Stimulated activated CD4-positive, alpha-beta T cell treated with anti-CD3 and anti-CD28 coated beads, Interleukin-15, amount 100 ng/mL, for 24 hours (primary cell): ENCODE results near the gene SEC61B.

Source experiments
- DNase-seq: peaks from one replicate; pipeline ENCODE4 v3.0.0-alpha.2; 2020

The SEC61B gene

GRCh38 chr9:99221621-99222415 is at the start of gene SEC61B, which contains the start of gene ALG2:
Gene SEC61B, plus strand, starts transcription at chr9:99222282. Its CDS starts 82 bp downstream, at chr9:99222364.
Gene ALG2, minus strand, starts transcription at chr9:99221942. Its CDS starts 48 bp downstream, at chr9:99221894.
- DNase-seq, result peak; percentile 98

GRCh38 chr9:99173570-99174504 is 48.2 kb upstream of the SEC61B start:
- no peak for DNase-seq

- no peak for DNase-seq
Observed at GRCh38 chr9:99176527-99177013, 45.5 kb upstream of the SEC61B start.

- no peak for DNase-seq
Observed at GRCh38 chr9:99177576-99178366, 44.3 kb upstream of the SEC61B start.

- no peak for DNase-seq
Observed at GRCh38 chr9:99178912-99179872, 42.9 kb upstream of the SEC61B start.

- DNase-seq, result no peak
Observed at GRCh38 chr9:99180199-99180598, 41.9 kb upstream of the SEC61B start.

GRCh38 chr9:99180662-99181061 is 41.4 kb upstream of the SEC61B start:
- no peak for DNase-seq

GRCh38 chr9:99181206-99181605 is 40.9 kb upstream of the SEC61B start:
- no peak for DNase-seq

GRCh38 chr9:99181621-99182020 is 40.5 kb upstream of the SEC61B start:
- DNase-seq, result peak; percentile 27

GRCh38 chr9:99182356-99182755 is 39.7 kb upstream of the SEC61B start:
- no peak for DNase-seq

- no peak for DNase-seq
Observed at GRCh38 chr9:99183616-99184015, 38.5 kb upstream of the SEC61B start.

- peak; percentile 5 for DNase-seq
Observed at GRCh38 chr9:99184110-99184474, 38.0 kb upstream of the SEC61B start.

GRCh38 chr9:99184475-99185347 is 37.4 kb upstream of the SEC61B start:
- peak; percentile 83 for DNase-seq

GRCh38 chr9:99185348-99185632 is 36.8 kb upstream of the SEC61B start:
- DNase-seq, result no peak

- no peak for DNase-seq
Observed at GRCh38 chr9:99185934-99186333, 36.1 kb upstream of the SEC61B start.

GRCh38 chr9:99187311-99187710 is 34.8 kb upstream of the SEC61B start:
- DNase-seq, result no peak

GRCh38 chr9:99189186-99189585 is 32.9 kb upstream of the SEC61B start:
- DNase-seq, result no peak

GRCh38 chr9:99189887-99190596 is 32.0 kb upstream of the SEC61B start:
- no peak for DNase-seq

- DNase-seq, result no peak
Observed at GRCh38 chr9:99190597-99191283, 31.3 kb upstream of the SEC61B start.
